SH-SY5Y (cell line): ENCODE results near the gene GPX6.

Experiments used
- GATA2 ChIP-seq: IDR thresholded peaks from 2 replicates; pipeline ENCODE4 v1.6.1; 2011; ENCODE audit warnings: mild to moderate bottlenecking, low read depth, low read length
- GATA3 ChIP-seq: IDR thresholded peaks from 2 replicates; pipeline ENCODE4 v1.6.1; 2011; ENCODE audit warnings: low read depth, mild to moderate bottlenecking, low read length, moderate library complexity

DNA sequence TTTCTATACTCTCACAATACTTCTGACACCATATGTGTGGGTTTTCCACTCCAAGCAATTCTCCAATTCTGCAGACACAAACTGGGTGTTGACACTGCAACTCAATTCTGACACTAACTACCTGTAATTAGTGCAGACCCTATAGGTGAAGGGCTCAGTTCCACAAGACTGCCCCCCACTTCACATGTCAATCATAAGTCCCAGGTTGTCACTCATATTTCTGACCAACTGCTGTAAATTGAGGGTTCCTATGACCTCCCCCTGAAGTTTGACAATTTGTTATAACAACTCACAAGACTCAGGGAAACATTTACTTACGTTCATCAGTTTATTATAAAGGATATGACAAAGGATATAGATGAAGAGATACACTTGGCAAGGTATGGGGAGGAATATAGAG lies 18.3 kb downstream of the GPX6 start:
- TF ChIP-seq GATA2 (no peak), GATA3 (no peak)
